ENCODE measurements around the gene BCHE. TPM values are rescaled to one million over a fixed set of nuclear protein-coding genes. Genes with fewer than 3 reads are reported as not detected.
A peak's percentile ranks its signal among the peaks of the same experiment; 100 is the strongest.

Gene BCHE
- total and polyA plus RNA-seq, 2 of the 13 experiments (the other 11 are each of a cell fraction or from before 2014, with no cell fraction given), result not detected

DNA sequence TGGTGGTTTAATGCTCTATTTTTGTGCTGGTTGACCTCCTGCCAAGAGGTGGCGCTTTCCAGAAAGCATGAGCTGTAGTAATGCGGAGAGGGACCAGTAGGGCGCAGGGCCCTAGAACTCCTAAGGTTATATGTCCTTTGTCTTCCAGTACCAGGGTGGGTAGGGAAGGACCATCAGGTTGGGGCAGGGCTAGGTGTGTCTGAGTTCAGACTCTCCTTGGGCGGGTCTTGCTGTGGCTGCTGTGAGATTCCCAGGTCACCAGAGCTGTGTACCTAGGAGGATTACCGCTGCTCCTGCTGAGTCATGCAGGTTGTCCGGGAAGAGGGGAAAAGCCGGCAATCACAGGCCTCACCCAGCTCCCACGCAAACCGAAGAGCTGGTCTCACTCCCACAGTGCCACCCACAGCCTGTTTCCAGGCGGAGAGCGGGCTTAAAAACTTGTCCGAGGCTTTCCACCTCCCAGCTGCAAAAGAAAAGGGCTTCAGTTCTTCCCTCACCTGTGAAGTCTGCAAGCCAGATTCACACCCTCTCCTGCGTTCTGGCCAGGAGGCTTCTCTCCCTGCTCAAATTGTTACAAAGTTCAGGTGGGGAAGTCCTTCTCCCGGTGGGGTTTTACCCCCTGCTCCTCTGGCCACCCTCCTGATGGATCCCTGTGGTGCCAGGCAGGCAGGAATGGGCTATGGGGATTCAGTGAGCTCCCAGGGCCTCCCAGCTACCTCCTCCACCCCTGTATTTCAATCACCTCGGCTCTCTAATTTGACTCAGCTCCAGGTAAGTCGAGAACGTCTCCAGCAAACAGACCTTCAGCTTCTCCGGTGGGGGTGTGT lies 37.7 kb upstream of the BCHE start (continued):
- TF ChIP-seq SNAPC4 (CRISPR knock-in tag; IDR thresholded peaks at IDR 0.05) (0 out of 2 replicates have a peak, but pooled peaks have one; percentile 54), ZNF660 (CRISPR knock-in tag; IDR thresholded peaks at IDR 0.05; ENCODE audit: borderline replicate concordance, low read depth) (no peak), DBP (CRISPR knock-in tag; IDR thresholded peaks at IDR 0.05; ENCODE audit: not compliant biosample characterization) (peak; percentile 41), ZSCAN5A (CRISPR knock-in tag; IDR thresholded peaks at IDR 0.05; ENCODE audit: borderline replicate concordance) (peak; percentile 77; the same call in 1 of the 2 replicates), ZNF513 (CRISPR knock-in tag; conservative IDR thresholded peaks at IDR 0.05) (no peak), ZNF274 (CRISPR knock-in tag; IDR thresholded peaks at IDR 0.05) (no peak), ZNF296 (CRISPR knock-in tag; conservative IDR thresholded peaks at IDR 0.05) (0 out of 2 replicates have a peak, but pooled peaks have one; percentile 18), ZSCAN21 (CRISPR knock-in tag; IDR thresholded peaks at IDR 0.05; ENCODE audit: borderline replicate concordance) (peak; percentile 18; the same call in 1 of the 2 replicates), PHF20 (CRISPR knock-in tag; IDR thresholded peaks at IDR 0.05) (peak; percentile 72), KDM3A (CRISPR knock-in tag; IDR thresholded peaks at IDR 0.05; ENCODE audit: low read depth) (0 out of 2 replicates have a peak, but pooled peaks have one; percentile 18), GFI1 (CRISPR knock-in tag; IDR thresholded peaks at IDR 0.05; ENCODE audit: borderline replicate concordance) (0 out of 2 replicates have a peak, but pooled peaks have one; percentile 41), TARDBP (CRISPR knock-in tag; IDR thresholded peaks at IDR 0.05) (0 out of 2 replicates have a peak, but pooled peaks have one; percentile 39), GLI4 (CRISPR knock-in tag; IDR thresholded peaks at IDR 0.05; ENCODE audit: borderline replicate concordance) (0 out of 2 replicates have a peak, but pooled peaks have one; percentile 42), ZNF746 (CRISPR knock-in tag; IDR thresholded peaks at IDR 0.05) (0 out of 2 replicates have a peak, but pooled peaks have one; percentile 32), ZNF83 (CRISPR knock-in tag; IDR thresholded peaks at IDR 0.05; ENCODE audit: borderline replicate concordance) (no peak), ZFY (CRISPR knock-in tag; IDR thresholded peaks at IDR 0.05) (peak; percentile 94), ZNF446 (CRISPR knock-in tag; IDR thresholded peaks at IDR 0.05) (peak; percentile 59; the same call in 1 of the 2 replicates), EEA1 (CRISPR knock-in tag; IDR thresholded peaks at IDR 0.05; ENCODE audit: borderline replicate concordance) (peak; percentile 36; the same call in 1 of the 2 replicates), ZC3H4 (CRISPR knock-in tag; IDR thresholded peaks at IDR 0.05; ENCODE audit: borderline replicate concordance) (no peak)
